GM18519 (cell line): ENCODE data around the gene CCNF.
A peak's percentile ranks its signal among the peaks of the same experiment; 100 is the strongest.
"Not testable (repeated sequence)": the region's sequence is repeated elsewhere in the genome, so short reads cannot be mapped to it uniquely, and the experiment has no call there.

Experiments used
- ATAC-seq: cut with Tn5 transposase; IDR thresholded peaks from one replicate; pipeline ENCODE4 v1.9.1; 2021; ENCODE audit warnings: mild to moderate bottlenecking, moderate library complexity; ENCODE audit not compliant: unreplicated experiment, low FRiP score

Gene CCNF, protein sequence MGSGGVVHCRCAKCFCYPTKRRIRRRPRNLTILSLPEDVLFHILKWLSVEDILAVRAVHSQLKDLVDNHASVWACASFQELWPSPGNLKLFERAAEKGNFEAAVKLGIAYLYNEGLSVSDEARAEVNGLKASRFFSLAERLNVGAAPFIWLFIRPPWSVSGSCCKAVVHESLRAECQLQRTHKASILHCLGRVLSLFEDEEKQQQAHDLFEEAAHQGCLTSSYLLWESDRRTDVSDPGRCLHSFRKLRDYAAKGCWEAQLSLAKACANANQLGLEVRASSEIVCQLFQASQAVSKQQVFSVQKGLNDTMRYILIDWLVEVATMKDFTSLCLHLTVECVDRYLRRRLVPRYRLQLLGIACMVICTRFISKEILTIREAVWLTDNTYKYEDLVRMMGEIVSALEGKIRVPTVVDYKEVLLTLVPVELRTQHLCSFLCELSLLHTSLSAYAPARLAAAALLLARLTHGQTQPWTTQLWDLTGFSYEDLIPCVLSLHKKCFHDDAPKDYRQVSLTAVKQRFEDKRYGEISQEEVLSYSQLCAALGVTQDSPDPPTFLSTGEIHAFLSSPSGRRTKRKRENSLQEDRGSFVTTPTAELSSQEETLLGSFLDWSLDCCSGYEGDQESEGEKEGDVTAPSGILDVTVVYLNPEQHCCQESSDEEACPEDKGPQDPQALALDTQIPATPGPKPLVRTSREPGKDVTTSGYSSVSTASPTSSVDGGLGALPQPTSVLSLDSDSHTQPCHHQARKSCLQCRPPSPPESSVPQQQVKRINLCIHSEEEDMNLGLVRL

DNA sequence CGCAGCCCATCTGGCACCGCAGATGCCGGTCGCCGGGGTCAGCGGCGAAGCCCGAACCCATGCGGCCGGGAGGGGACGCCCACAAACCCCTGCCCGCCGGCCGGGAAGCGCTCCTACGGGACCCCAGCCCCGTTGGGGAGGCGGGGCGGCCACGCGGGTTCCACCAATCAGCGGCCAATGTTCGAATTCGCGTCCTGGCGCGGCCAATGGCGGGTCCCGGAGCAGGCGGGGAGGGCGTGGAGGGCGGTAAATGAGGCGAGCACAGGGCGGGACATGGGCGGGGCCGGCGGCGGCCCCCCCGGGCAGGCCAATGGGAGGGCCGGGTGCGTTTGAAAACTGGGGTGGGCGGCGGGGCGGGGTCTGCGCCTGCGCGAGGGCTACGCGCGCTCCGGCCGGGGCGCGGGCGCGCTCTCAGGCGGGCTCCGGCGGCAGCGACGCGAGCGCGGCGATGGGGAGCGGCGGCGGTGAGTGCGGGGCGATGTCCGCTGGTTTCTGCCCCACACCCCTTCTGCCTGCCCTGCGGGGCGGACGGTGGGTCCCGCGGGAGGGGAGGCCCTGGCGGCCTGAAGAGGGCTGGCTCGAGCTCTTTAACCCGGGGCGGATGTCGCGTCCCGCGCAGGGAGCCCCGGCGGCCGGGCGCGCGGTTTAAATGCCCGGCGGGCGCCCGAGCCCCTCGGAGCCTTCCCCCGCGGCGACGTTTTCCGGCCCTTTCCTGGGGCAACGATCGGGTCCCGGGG lies at the start of gene CCNF:
Gene CCNF, plus strand, starts transcription at position 414 of the 737 bp plus-strand sequence. Its CDS starts 35 bp downstream, at position 449.
- peak; percentile 41 for ATAC-seq

DNA sequence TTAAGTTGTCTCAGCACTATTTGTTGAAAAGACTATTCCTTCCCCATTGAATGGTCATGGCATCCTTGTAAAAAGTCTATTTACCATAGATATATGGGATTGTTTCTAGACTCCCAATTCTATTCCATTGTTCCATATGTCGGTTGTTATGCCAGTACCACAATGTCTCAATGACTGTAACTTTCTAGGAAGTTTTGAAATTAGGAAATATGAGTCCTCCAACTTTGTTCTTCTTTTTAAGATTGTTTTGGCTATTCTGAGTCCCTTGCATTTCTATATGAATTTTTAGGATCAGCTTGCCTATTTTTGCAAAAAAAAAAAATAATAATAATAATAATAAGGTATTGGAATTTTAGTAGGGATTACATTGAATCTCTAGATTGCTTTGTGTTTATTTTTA lies 45.7 kb upstream of the CCNF start:
- ATAC-seq = no peak

DNA sequence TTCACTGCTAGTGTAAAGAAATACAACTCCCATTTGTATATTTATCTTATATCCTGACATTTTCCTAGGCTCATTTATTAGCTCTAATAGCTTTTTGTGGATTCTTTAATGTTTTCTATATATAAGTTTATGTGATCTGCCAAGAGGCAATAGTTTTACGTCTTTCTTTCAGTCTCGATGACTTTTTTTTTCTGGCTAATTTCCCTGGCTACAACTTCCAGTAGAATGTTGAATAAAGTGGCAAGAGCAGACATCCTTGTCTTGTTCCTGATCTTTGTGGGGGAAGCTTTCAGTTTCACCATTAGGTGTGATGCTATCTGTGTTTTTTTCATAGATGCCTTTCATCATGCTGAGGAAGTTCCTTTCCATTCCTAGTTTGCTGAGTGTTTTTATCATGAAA lies 44.8 kb upstream of the CCNF start:
- no peak for ATAC-seq

DNA sequence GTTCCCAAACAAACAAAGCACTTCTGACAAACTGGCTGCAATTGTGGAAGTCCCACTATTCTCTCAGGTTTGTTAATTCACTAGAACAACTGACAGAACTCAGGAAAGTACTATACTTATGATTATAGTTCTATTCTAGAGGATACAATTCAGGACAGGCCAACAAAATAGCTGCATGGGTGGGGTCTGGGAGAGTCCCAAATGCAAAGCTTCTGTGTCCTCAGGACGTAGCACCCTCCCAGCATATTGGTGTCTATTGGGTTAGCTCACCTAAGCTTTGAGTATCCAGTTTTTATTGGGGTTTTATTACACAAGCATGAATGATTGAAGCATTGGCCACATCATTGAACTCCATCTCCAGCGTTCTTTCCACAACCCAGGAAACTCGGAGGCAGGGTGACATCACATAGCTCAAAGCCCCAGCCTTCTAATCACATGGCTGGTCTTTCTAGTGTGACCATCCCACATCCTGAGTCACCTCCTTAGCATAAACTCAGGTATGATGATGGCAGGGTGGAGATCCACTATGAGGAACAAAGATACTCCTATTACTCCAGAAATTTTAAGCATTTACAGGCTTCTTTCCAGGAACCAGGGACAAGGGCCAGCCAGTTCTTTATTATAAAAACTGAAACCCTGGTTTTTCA lies 43.9 kb upstream of the CCNF start:
- ATAC-seq = no peak

DNA sequence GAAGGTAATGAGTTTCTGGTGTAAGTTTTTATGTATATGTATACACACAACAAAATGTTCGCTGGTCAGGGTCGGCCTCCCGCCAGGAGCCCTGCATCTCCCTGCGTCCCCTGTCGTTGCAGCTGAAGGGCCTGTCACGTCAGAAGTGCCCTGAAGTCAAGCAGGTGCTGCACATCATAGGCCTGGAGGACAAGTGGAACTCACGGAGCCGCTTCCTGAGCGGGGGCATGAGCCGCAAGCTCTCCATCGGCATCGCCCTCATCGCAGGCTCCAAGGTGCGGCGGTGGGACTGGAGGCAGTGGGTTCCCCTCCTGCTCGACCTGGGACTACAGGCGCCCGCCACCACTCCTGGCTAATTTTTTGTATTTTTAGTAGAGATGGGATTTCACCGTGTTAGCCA lies 43.3 kb upstream of the CCNF start:
- ATAC-seq = not testable (repeated sequence)

DNA sequence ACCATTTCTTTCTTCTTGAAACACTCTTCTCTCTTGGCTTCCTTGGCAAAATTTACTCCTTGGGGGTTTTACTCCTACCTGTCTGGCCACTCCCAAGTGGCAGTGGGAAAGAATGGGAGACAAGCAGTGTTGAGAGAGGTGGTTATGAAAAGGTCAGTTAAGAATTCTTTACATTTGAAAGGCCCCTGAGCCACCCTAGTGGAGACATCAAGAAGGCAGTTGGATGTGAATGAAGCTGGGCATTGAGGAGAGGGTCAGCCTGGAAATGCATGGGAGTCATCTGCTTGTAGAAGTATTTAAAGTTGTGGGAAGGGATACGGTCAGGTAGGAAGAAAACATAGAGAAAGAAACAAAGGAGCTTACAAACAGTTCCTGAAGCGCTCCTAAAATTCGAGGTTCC lies 42.3 kb upstream of the CCNF start:
- ATAC-seq = no peak

DNA sequence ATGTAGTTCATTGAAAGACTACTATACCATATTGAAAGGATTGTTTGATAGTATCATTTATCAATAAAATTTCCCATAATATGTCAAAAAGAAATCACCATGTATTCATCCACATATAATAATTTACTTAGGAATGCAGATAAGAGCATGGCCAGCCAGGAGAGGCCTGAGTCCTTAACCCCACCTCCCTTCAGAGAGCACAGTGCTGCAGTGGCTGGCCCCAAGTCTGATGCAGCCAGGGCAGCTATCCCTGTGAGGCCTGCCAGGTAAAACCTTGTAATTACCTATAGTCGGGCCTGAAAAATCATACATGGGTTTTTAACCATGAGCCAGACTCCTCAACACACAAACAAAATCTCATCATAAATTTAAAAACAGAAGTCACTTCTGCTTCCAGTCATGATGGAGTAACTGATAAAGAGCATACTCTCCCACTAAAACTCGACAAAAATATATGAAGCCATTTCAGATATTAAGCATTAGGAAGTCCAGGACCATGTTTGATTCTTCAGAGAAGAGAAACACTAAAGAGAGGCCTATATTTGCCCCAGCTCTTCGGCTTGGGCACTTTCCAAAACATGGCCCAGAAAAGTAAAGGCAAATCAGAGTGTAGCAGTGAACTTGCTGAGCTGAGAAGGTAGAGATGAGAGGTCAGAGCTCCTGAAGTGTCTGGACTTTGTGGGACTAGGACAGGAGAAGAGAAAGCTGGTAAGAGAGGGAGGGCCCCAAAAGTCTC lies 40.9 kb upstream of the CCNF start:
- ATAC-seq = no peak

DNA sequence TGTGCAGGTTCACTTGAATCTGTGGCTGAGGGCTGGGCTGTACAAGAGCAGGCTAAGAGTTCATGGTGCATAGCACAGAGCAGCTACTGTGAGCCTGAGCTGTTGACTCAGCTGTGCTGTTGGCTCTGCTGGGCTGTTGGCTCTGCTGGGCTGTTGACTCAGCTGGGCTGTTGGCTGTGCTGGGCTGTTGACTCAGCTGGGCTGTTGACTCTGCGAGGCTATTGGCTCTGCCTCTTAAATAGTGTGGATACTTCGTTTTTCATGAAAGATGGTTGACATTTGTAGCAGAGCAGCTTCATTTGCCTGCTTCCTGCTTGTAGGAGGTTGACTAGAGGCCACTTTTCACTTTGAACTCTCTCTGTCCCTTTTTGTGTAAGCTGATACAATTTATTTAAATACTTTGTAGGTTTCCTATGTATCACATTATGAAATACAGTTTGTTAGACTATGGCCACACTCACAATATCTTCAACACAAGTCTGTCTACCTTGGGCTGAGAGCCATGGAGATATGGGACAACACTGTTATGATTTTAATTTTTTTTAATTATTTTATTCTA lies 40.3 kb upstream of the CCNF start:
- no peak for ATAC-seq

DNA sequence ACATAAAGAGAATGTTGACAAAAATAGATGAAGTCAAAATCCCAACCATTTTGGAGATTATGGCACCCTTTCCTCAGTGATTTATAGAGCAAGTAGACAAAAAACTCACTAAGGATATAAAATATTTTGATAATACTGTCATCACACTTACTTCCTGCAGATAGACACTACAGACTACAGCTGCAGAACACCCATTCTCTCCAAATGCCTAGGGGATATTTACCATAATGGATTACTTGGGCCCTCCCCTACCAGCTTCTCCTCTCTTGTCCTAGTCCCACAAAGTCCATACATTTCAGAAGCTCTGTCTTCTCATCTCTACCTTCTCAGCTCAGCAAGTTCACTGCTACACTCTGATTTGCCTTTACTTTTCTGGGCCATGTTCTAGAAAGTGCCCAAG lies 37.2 kb upstream of the CCNF start:
- ATAC-seq = no peak

DNA sequence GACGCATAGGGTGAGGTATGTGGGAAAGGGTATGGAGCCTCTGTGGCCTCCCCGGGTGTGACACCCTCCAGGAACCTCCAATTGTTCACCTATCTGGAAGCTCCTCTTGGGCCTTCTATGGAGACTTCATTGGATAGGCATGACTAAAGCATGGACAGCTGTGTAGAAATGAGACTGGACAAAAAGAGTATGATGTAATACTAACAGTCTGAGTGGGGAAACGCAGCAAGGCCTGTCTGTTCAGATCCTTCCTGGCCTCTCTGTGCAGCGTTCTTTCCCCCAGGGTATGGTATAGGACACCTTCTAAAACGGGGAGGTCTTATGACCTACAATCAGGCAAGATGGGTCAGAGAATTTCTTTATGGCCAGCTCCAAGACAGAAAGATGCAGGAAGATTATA lies 30.7 kb upstream of the CCNF start:
- no peak for ATAC-seq

DNA sequence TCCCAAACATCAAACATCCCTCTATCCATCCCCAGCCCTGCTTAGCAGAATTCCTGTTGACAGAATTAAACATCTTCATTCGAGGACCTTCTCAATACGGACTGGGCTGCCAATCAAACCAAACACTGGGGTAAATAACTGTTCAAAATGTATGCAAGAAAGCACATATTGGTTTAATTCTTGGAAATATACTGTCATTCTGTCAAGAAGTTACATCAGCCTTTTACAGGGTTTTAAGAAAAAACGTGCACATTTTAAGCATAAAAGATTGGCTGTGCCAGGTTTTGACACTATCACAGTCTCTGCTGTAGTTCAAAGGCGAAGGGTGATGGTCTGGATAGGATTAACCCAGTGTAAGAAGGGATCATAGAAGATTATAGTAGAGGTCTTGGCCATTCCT lies 25.1 kb upstream of the CCNF start:
- no peak for ATAC-seq

DNA sequence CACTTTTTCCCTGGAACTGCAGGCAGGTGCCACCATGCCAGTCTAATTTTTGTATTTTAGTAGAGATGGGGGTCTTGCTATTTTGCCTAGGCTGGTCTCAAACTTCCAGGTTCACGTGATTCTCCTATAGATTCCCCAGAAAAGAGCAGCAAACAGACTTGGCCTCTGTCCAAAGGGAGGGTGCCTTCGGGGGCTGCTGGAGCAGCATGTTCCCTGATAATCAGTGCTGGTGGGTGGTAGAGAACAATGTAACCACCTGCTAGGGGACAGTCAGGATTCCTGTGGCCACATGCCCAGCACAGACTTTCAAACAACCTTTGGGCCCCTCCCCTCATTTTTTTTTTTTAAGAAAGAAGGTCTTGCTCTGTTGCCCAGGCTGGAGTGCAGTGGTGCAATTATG lies 14.2 kb upstream of the CCNF start:
- ATAC-seq = no peak

DNA sequence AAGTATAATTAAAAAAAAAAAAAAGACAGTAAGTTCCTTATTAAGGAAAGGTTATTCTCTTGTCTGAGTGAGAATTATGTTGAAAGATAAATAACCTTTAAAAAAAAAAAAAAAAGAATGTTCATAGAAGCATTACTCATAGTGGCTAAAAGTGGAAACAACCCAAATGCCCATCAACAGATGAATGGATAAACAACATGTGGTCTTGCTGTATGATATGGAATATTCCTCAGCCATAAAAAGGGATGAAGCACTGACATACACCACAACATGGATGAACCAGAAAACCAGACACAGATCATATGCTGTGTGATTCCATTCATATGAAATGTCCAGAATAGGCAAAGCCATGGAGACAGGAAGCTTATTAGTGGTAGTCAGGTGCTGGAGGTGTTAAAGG lies 9.2 kb upstream of the CCNF start:
- ATAC-seq = no peak

DNA sequence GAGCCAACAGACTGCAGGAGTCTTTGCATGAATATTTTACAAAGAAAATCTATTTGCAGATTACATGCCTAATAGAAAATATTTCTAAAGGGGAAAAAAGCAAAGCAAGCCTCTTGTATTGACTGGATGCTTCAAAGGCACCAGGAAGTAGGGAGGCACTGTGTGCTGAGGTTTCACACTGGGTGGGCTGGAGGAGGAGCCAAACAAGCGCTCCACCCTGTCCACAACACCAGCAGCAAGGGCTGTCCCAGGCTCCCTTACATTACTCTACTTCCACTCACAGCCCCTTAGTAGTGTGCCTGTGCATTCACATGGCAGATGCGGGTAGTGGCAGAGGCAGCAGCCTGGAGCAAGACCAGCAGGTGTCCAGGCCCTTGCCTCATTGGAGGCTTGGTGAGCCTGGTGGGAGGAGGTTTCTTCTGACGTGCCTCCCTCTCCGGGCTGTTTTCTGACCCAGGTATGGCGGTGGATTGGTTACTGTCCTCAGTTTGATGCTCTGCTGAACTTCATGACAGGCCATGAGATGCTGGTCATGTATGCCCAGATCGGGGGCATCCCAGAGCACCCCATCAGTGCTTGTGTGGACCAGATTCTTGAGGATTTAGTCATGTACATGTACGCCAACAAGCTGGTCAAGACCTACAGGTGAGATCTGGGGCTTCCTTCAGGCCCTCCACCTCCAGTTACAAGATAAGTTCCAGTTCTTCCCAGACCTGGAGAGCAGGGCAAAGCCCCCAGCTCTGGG lies 7.0 kb upstream of the CCNF start:
- ATAC-seq = no peak

DNA sequence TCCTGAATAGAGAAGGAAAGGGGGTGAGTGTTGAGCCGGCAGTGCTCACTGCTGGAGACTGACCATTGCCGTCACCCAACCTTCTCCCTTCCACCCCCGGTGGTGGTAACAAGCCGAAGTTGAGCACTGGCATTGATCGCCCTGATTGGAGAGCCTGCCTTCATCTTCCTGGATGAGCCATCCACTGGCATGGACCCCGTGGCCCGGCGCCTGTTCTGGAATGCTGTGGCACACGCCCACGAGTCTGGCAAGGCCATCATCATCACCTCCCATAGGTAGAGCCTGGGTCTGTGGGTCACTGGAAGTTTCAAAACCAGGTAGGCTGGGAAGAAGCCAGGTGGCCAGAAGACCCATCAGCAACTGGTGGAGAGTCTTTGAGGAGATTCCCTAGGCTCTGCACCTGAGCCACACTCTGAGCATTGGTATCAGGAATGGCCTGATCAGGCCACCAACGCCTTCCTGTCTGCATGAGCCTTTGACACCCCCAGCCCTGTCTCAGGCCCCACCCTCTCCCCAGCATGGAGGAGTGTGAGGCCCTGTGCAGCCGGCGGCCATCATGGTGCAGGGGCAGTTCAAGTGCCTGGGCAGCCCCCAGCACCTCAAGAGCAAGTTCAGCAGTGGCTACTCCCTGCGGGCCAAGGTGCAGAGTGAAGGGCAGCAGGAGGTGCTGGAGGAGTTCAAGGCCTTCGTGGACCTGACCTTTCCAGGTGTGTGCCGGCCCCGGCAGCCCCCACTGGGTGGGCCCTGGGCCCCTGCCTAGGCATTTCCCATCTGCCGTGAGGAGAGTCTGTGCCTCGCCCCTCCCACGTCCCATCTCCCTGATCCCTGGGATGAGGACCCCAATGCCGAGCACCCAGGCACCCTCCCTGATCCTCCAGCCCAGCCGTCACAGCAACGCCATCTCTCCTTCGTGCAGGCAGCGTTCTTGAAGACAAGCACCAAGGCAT lies 4.9 kb upstream of the CCNF start:
- ATAC-seq = no peak

DNA sequence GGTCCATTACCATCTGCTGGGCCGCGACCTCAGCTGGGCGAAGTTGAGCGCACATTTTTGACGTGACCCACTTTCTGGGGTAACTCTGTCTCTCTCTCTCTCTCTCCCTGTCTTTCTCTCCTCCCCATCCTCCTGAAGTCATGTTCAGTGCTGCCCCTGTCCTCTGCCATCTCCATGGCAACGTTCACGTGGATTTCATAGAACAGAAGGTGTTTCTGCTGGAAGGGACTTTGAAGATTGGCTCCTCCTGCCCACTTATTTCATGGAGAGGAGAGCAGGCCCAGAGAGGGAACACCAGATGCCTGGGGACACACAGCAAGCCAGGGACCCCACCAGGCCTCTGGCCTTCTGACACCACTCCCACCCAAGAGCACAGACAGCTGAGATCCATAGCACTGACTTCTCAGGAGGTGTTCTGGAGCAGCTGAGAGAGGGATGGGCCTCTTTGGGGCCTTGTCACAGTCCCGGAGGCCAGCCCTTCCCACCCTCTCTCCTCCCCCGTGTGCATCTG lies 4.2 kb upstream of the CCNF start:
- no peak for ATAC-seq

DNA sequence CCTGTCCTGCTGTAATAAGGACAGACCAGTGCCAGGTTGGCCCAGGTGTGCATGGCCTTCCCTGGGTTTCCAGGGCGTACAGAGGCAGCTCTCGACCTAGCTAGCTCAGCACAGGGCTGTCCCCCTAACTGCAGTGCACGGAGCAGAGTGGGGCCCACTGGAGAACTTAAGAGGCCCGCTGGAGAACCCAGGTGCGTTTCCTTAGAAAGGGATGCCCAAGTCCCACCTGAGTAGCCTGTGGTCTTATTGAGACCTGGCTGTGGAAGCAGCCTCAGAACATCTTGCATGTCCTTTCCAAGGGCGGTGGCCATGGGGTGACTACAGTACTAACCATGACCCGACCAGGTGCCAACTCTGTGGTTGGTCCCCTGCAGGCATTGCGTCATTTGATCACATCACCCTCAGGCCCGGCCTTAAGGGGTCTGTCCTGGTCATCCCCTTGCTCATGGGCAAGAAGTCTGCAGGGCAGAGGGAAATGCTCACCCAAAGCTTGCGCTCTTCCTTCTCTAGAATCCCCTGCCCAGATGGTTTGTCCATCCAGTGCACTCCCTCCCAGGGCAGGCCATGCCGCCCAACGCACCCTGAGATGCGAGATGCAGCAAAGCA lies 3.3 kb upstream of the CCNF start:
- ATAC-seq = no peak
